Osteoblast (primary cell): ENCODE results near the gene TLK1. TPM values are rescaled to one million over a fixed set of nuclear protein-coding genes. Genes with fewer than 3 reads are reported as not detected.
A peak's percentile ranks its signal among the peaks of the same experiment; 100 is the strongest.

Experiments
- DNase-seq: peaks from one replicate; pipeline ENCODE4 v3.0.0; 2011; ENCODE audit warnings: low spot score, mixed read lengths; ENCODE audit not compliant: insufficient read length; ENCODE audit errors: missing footprints
- H2AFZ ChIP-seq: 2 replicates; pipeline ENCODE4 v1.6.0; 2011; ENCODE audit warnings: mild to moderate bottlenecking, low read length
- H3K27ac ChIP-seq: 2 replicates; pipeline ENCODE4 v1.5.1; 2011; ENCODE audit warnings: mild to moderate bottlenecking, low read depth, low read length, moderate library complexity
- H3K27me3 ChIP-seq: 2 replicates; pipeline ENCODE4 v1.6.0; 2012; ENCODE audit warnings: mild to moderate bottlenecking, control low read depth, inconsistent platforms, low read length, moderate library complexity; ENCODE audit not compliant: insufficient read depth
- H3K36me3 ChIP-seq: 2 replicates; pipeline ENCODE4 v1.5.1; 2011; ENCODE audit warnings: mild to moderate bottlenecking, low read length, control low read depth, moderate library complexity; ENCODE audit not compliant: insufficient read depth
- H3K4me1 ChIP-seq: 2 replicates; pipeline ENCODE4 v1.5.1; 2011; ENCODE audit warnings: mild to moderate bottlenecking, low read length, control low read depth, moderate library complexity; ENCODE audit not compliant: insufficient read depth
- H3K4me2 ChIP-seq: 2 replicates; pipeline ENCODE4 v1.6.0; 2011; ENCODE audit warnings: mild to moderate bottlenecking, low read length; ENCODE audit not compliant: insufficient read depth
- H3K4me3 ChIP-seq: fragments of 200-600 bp; sonication (generic); 3 replicates; pipeline ENCODE4 v1.5.1; 2012; ENCODE audit warnings: mild to moderate bottlenecking, low read length, inconsistent platforms; ENCODE audit not compliant: insufficient read depth
- H3K79me2 ChIP-seq: 2 replicates; pipeline ENCODE4 v1.6.0; 2012; ENCODE audit warnings: mild to moderate bottlenecking, low read length, control low read depth, inconsistent platforms; ENCODE audit not compliant: insufficient read depth
- H3K9me3 ChIP-seq: 2 replicates; pipeline ENCODE4 v1.5.1; 2011; ENCODE audit warnings: low read depth, low read length, control low read depth
- H4K20me1 ChIP-seq: 2 replicates; pipeline ENCODE4 v1.6.0; 2012; ENCODE audit warnings: mild to moderate bottlenecking, low read length, control low read depth; ENCODE audit not compliant: insufficient read depth
- total RNA-seq: library from RNA; depleted of rRNA; stranded (reverse); fragments of >200 nt; gene quantifications from 2 replicates; pipeline ENCODE4 v1.2.3, GENCODE V29; 2012
- TF ChIP-seq, protein P1 (sequence below): IDR thresholded peaks from 2 replicates; pipeline ENCODE4 v1.5.1; 2011; ENCODE audit warnings: mild to moderate bottlenecking, low read depth, low read length, moderate library complexity; ENCODE audit errors: extremely low read depth

The TLK1 gene
- total RNA-seq, result 22.1 and 30.1 TPM in 2 replicates

DNA sequence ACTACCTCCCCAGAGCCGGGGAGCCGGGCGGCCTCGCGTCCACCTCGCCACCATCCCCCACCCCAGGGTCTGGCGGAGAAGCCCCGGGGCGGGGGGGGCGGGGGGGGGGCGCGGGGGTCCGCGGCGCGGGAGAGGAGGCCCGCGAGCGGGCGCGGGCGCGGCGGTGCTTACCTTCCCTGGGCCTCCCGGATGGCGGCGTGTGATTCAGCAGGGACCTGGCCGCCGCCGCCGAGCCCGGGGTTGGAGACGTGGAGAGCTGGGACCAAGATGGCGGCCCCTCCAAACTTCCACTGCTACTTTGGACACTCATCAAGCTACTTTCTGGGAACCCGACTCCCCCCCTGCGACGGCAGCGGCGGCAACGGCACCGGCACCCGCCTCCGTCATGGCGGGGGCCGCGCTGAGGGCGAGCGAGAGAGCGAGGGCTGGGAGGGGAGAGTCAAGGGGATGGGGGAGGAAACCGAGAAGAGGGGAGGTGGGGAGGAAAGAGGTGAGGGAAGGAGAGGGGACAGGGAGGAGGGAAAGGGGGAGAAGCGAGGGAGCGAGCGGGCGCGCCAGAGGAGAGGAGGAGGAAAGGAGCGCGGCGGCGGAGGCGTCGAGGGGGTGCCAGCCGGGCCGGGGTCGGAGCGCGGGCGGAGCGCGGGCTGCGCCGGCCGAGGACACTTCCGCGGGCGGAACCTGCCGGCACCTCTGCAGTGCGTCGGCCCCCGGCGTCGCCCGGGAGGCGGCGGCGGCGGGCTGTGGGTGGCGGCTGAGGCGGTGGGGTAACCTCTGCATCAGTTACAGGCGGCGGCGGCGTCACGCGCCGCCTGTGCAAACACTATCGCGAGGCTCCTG is at the start of gene TLK1:
TLK1 (minus strand) TSS at position 775 of the 837 bp plus-strand sequence; CDS start at position 310, 465 bp downstream.
- DNase-seq, result peak; percentile 90
- H3K79me2 ChIP-seq, result peaks cover 53% of the 10 kb centered on the region
- TF ChIP-seq, protein P1, sequence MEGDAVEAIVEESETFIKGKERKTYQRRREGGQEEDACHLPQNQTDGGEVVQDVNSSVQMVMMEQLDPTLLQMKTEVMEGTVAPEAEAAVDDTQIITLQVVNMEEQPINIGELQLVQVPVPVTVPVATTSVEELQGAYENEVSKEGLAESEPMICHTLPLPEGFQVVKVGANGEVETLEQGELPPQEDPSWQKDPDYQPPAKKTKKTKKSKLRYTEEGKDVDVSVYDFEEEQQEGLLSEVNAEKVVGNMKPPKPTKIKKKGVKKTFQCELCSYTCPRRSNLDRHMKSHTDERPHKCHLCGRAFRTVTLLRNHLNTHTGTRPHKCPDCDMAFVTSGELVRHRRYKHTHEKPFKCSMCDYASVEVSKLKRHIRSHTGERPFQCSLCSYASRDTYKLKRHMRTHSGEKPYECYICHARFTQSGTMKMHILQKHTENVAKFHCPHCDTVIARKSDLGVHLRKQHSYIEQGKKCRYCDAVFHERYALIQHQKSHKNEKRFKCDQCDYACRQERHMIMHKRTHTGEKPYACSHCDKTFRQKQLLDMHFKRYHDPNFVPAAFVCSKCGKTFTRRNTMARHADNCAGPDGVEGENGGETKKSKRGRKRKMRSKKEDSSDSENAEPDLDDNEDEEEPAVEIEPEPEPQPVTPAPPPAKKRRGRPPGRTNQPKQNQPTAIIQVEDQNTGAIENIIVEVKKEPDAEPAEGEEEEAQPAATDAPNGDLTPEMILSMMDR, result no peak
- peaks cover 12% of the 10 kb centered on the region for H3K4me1 ChIP-seq
- H3K9me3 ChIP-seq, result no peaks in the 10 kb centered on the region
- peak within 1 kb of the TSS; percentile 98 for H2AFZ ChIP-seq
- H3K36me3 ChIP-seq, result no peaks in the 10 kb centered on the region
- peaks cover 36% of the 10 kb centered on the region for H4K20me1 ChIP-seq
- H3K27me3 ChIP-seq, result no peaks in the 10 kb centered on the region
- peak within 1 kb of the TSS; percentile 91 for H3K4me3 ChIP-seq
- peak within 1 kb of the TSS; percentile 78 for H3K27ac ChIP-seq
- H3K4me2 ChIP-seq, result peak within 1 kb of the TSS; percentile 99

DNA sequence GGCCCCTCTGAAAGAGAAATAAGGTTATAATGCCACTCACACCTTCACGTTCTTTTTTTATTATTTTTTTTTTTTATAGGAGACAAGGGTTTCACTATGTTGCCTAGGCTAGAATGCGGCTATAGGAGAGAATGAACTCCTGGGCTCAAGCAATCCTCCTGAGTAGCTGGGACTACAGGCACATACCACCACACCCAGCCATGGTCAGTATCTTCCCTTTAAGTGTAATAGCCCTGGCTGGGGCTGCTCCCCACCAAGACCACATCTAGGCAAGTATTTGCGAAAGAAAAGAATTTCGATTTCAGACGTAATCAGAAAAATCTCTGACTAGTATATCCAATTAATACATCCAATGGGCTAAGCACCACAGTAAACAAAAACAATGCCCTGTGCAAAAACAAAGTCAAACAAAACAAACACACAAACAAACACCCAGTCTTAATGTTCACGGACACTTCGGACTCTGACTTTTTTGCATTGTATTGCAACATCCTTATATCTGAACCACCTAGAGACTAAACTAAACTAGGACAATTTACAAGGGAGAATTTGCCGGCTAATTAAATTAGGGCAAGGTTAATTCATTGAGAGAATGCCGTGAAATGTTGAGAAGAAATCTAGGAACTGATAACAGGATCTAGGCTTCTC is 49.6 kb upstream of the TLK1 start:
- no peaks in the 10 kb centered on the region for H3K79me2 ChIP-seq
- H3K36me3 ChIP-seq, result no peaks in the 10 kb centered on the region
- H2AFZ ChIP-seq, result no peak overlapping the region
- H3K9me3 ChIP-seq, result no peaks in the 10 kb centered on the region
- H3K27me3 ChIP-seq, result no peaks in the 10 kb centered on the region
- no peaks in the 10 kb centered on the region for H4K20me1 ChIP-seq
- no peak overlapping the region for H3K27ac ChIP-seq
- no peak overlapping the region for H3K4me3 ChIP-seq
- DNase-seq, result no peak
- H3K4me1 ChIP-seq, result no peaks in the 10 kb centered on the region
- H3K4me2 ChIP-seq, result no peak overlapping the region
- TF ChIP-seq, protein P1, result no peak

DNA sequence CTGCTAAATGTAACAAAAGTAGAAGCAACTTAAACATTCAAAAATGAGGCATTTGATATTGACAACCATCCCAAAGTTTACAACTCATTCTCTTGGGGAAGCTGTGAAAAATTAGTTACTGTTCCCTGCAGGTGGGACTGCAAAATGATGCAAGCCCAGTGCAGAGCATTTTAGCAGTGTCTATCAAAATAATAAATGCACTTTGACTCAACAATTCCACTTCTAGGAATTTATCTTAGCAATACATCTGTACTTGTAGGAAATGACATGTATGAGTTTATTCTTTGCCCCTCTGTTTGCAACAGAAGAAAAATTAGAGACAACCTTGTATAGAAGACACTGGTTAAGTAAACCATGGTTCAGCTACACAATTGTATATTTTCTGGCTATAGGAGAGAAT is 48.0 kb upstream of the TLK1 start:
- H3K4me2 ChIP-seq, result no peak overlapping the region
- H3K4me3 ChIP-seq, result no peak overlapping the region
- DNase-seq, result no peak
- H2AFZ ChIP-seq, result no peak overlapping the region
- H3K27ac ChIP-seq, result no peak overlapping the region
- no peaks in the 10 kb centered on the region for H3K9me3 ChIP-seq
- TF ChIP-seq, protein P1, result no peak
- H3K27me3 ChIP-seq, result no peaks in the 10 kb centered on the region
- H4K20me1 ChIP-seq, result no peaks in the 10 kb centered on the region
- no peaks in the 10 kb centered on the region for H3K79me2 ChIP-seq
- no peaks in the 10 kb centered on the region for H3K4me1 ChIP-seq
- H3K36me3 ChIP-seq, result no peaks in the 10 kb centered on the region
